GM23338 (cell line): ENCODE data around the gene LCN12. TPM values are rescaled to one million over a fixed set of nuclear protein-coding genes. Genes with fewer than 3 reads are reported as not detected.

Experiments
- ATAC-seq: fragments of 200-7000 bp; cut with Tn5 transposase; 3 replicates; pipeline ENCODE4 v1.9.1; 2020
- DNase-seq: peaks from one replicate; pipeline ENCODE4 v3.0.0-alpha.2; 2015; ENCODE audit warnings: low spot score
- H2AFZ ChIP-seq: fragments of 200-600 bp; sonication (generic); 2 replicates; pipeline ENCODE4 v1.8.0; 2016; ENCODE audit warnings: antibody characterized with exemption, mild to moderate bottlenecking, moderate library complexity
- H3F3A ChIP-seq: fragments of 200-600 bp; sonication (generic); replicated peaks from 2 replicates; pipeline ENCODE4 v1.8.0; 2017; ENCODE audit warnings: antibody characterized with exemption, mixed run types, low read depth
- H3K27ac ChIP-seq: fragments of 200-600 bp; sonication (generic); 2 replicates; pipeline ENCODE4 v1.6.1; 2016; ENCODE audit warnings: low read depth
- H3K27me3 ChIP-seq: fragments of 200-600 bp; sonication (generic); 2 replicates; pipeline ENCODE4 v1.8.0; 2016; ENCODE audit warnings: mild to moderate bottlenecking, mixed run types, moderate library complexity; ENCODE audit not compliant: insufficient read depth
- H3K36me3 ChIP-seq: fragments of 200-600 bp; sonication (generic); 2 replicates; pipeline ENCODE4 v1.8.0; 2016; ENCODE audit warnings: mild to moderate bottlenecking; ENCODE audit not compliant: insufficient read depth
- H3K4me1 ChIP-seq: fragments of 200-600 bp; sonication (generic); 2 replicates; pipeline ENCODE4 v1.8.0; 2016; ENCODE audit warnings: mild to moderate bottlenecking, moderate library complexity; ENCODE audit not compliant: insufficient read depth
- H3K4me2 ChIP-seq: fragments of 200-600 bp; sonication (generic); 2 replicates; pipeline ENCODE4 v1.7.1; 2017; ENCODE audit warnings: mixed run types
- H3K4me3 ChIP-seq: fragments of 200-600 bp; sonication (generic); 2 replicates; pipeline ENCODE4 v1.6.1; 2016; ENCODE audit warnings: mixed run types
- H3K79me2 ChIP-seq: fragments of 200-600 bp; sonication (generic); replicated peaks from 2 replicates; pipeline ENCODE4 v1.8.0; 2017; ENCODE audit warnings: mild to moderate bottlenecking; ENCODE audit not compliant: insufficient read depth
- H3K9me2 ChIP-seq: fragments of 200-600 bp; sonication (generic); 2 replicates; pipeline ENCODE4 v1.8.0; 2017; ENCODE audit not compliant: insufficient read depth
- H4K20me1 ChIP-seq: fragments of 200-600 bp; sonication (generic); replicated peaks from 2 replicates; pipeline ENCODE4 v1.8.0; 2017; ENCODE audit warnings: mild to moderate bottlenecking; ENCODE audit not compliant: insufficient read depth
- H3K27ac Mint-ChIP-seq: 2 replicates; pipeline ENCODE4 v1.8.0; 2020; ENCODE audit warnings: inconsistent platforms, mild to moderate bottlenecking, moderate library complexity, mixed read lengths
- H3K27me3 Mint-ChIP-seq: 3 replicates; pipeline ENCODE4 v1.8.0; 2022; ENCODE audit warnings: low read depth, mild to moderate bottlenecking, moderate library complexity, mixed read lengths, inconsistent platforms; ENCODE audit not compliant: insufficient read depth, poor library complexity
- H3K36me3 Mint-ChIP-seq: 3 replicates; pipeline ENCODE4 v1.8.0; 2021; ENCODE audit warnings: low read depth, mild to moderate bottlenecking, inconsistent platforms, moderate library complexity, mixed read lengths
- H3K4me1 Mint-ChIP-seq: 3 replicates; pipeline ENCODE4 v1.8.0; 2020; ENCODE audit warnings: mild to moderate bottlenecking, inconsistent platforms, mixed read lengths
- H3K4me3 Mint-ChIP-seq: 3 replicates; pipeline ENCODE4 v1.8.0; 2021; ENCODE audit warnings: moderate library complexity, mild to moderate bottlenecking, inconsistent platforms, mixed read lengths
- H3K9me3 Mint-ChIP-seq: 3 replicates; pipeline ENCODE4 v1.8.0; 2020; ENCODE audit warnings: moderate library complexity, mild to moderate bottlenecking, inconsistent platforms, mixed read lengths
- CTCF ChIP-seq, 2 experiments: fragments of 200-600 bp in 1 of 2; sonication (generic) in 1 of 2; conservative IDR thresholded peaks; 2 replicates each; pipeline versions ENCODE4 v1.5.1 to v1.6.1; 2016 to 2017; ENCODE audit warnings: antibody characterized with exemption in 2 of 2, low read depth in 2 of 2, mild to moderate bottlenecking in 2 of 2, moderate library complexity in 1 of 2
- ETS1 ChIP-seq: IDR thresholded peaks from 2 replicates; pipeline ENCODE4 v1.6.1; 2016; ENCODE audit warnings: antibody characterized with exemption
- EZH2 ChIP-seq: fragments of 200-600 bp; sonication (generic); IDR thresholded peaks from one replicate; pipeline ENCODE4 v1.8.0; 2017; ENCODE audit warnings: antibody characterized with exemption, mild to moderate bottlenecking, low read depth; ENCODE audit not compliant: unreplicated experiment
- EZH2phosphoT487 ChIP-seq: fragments of 200-600 bp; sonication (generic); IDR thresholded peaks from one replicate; pipeline ENCODE4 v1.8.1; 2018; ENCODE audit warnings: antibody characterized with exemption; ENCODE audit not compliant: unreplicated experiment
- NANOG ChIP-seq: IDR thresholded peaks from 2 replicates; pipeline ENCODE4 v1.6.1; 2016; ENCODE audit warnings: antibody characterized with exemption, borderline replicate concordance
- POLR2AphosphoS5 ChIP-seq: IDR thresholded peaks from 2 replicates; pipeline ENCODE4 v1.6.1; 2016; ENCODE audit warnings: antibody characterized with exemption, low read depth
- ZNF114 ChIP-seq: fragments of 250-450 bp; sonication (Bioruptor Pico); IDR thresholded peaks from 2 replicates; pipeline ENCODE4 v1.5.0; 2020; ENCODE audit warnings: mild to moderate bottlenecking, moderate library complexity
- ZNF331 ChIP-seq: fragments of 250-450 bp; sonication (Bioruptor Pico); IDR thresholded peaks from 2 replicates; pipeline ENCODE4 v1.5.0; 2020; ENCODE audit warnings: low read depth, mild to moderate bottlenecking, moderate library complexity
- polyA plus RNA-seq: library from polyadenylated mRNA; unstranded; fragments of >200 nt; fragmentation: Nextera tagmentation; extraction: Ambion mirVana; gene quantifications from 2 replicates; pipeline ENCODE4 v1.2.1, GENCODE V29; 2016
- total RNA-seq: library from RNA; depleted of rRNA; stranded (reverse); fragments of >200 nt; shearing (Covaris generic); gene quantifications from 2 replicates; pipeline ENCODE4 v1.2.3, GENCODE V29; 2014

The LCN12 gene
- total and polyA plus RNA-seq, 2 experiments from 2014 or later = 0.39 to 0.69 TPM

DNA sequence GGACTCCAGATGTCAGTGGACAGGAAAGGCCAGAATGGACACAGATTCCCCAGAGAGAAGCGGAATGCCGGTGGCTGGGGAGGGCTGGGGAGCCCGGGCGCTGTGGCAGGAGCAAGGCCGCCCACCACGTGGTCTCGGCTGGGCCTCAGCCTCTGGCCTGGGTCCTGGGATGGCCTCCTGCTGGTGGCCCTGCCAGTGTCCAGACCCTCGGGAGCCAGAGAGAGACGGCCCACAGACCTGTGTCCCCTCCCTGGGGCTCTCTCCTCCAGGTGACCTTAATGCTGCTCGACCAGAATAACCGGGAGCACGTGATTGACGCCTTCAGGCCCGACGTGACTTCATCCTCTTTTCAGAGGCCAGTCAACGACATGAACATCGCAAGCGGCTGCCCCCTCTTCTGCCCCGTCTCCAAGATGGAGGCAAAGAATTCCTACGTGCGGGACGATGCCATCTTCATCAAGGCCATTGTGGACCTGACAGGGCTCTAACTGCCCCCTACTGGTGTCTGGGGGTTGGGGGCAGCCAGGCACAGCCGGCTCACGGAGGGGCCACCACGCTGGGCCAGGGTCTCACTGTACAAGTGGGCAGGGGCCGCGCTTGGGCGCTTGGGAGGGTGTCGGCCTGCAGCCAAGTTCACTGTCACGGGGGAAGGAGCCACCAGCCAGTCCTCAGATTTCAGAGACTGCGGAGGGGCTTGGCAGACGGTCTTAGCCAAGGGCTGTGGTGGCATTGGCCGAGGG, 26.5 kb upstream of the LCN12 start:
- peaks cover 49% of the 10 kb centered on the region for H3K36me3 Mint-ChIP-seq

DNA sequence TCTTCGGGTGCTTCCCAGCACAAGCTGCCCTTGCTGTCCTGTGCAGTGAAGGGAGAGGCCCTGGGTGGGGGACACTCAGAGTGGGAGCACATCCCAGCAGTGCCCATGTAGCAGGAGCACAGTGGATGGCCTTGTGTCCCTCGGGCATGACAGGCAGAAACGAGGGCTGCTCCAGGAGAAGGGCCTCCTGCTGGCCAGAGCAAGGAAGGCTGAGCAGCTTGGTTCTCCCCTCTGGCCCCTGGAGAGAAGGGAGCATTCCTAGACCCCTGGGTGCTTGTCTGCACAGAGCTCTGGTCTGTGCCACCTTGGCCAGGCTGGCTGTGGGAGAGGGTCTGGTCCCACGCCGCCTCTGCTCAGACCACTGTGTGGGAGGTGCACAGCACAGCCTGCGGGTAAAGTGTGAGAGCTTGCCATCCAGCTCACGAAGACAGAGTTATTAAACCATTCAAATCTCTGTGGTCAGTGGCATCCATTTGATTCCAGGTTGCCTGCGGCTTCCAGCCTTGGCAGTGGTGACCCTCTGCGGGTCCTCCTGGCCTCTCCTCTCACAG, 25.8 kb upstream of the LCN12 start:
- no peak overlapping the region for H3K4me3 ChIP-seq
- Mint-ChIP-seq H3K9me3 (no peaks in the 10 kb centered on the region; the same call in 2 of the 3 replicates), H3K27ac (no peak overlapping the region), H3K4me3 (no peak overlapping the region), H3K4me1 (no peaks in the 10 kb centered on the region), H3K36me3 (peaks cover 45% of the 10 kb centered on the region), H3K27me3 (peaks cover 5% of the 10 kb centered on the region)
- 0 out of 2 replicates have a peak, but pooled peaks cover 3% of the 10 kb centered on the region for H4K20me1 ChIP-seq
- no peak overlapping the region for H2AFZ ChIP-seq
- 0 out of 2 replicates have a peak, but pooled peaks cover 1% of the 10 kb centered on the region for H3K79me2 ChIP-seq
- H3K4me2 ChIP-seq = no peak overlapping the region
- ATAC-seq (peak; percentile 37; the same call in 2 of the 3 replicates), DNase-seq (no peak)
- no peaks in the 10 kb centered on the region for H3K4me1 ChIP-seq
- no peak overlapping the region for H3K27ac ChIP-seq
- 0 out of 2 replicates have a peak, but pooled peaks cover 5% of the 10 kb centered on the region for H3F3A ChIP-seq
- no peaks in the 10 kb centered on the region for H3K27me3 ChIP-seq
- H3K9me2 ChIP-seq = no peaks in the 10 kb centered on the region
- peaks cover 3% of the 10 kb centered on the region; the same call in 1 of the 2 replicates for H3K36me3 ChIP-seq
- TF ChIP-seq ZNF331 (CRISPR knock-in tag) (no peak), EZH2phosphoT487 (no peak), ETS1 (no peak), ZNF114 (CRISPR knock-in tag) (no peak), EZH2 (no peak), CTCF (conservative IDR thresholded peaks at IDR 0.05; ENCODE audit: low read depth in 2 of 2) (no peak), POLR2AphosphoS5 (no peak), NANOG (no peak)

More for the DNA sequence above, 26.5 kb upstream of the LCN12 start:
- Histone ChIP-seq H3K9me2 (no peaks in the 10 kb centered on the region), H3F3A (0 out of 2 replicates have a peak, but pooled peaks cover 5% of the 10 kb centered on the region), H3K4me3 (no peak overlapping the region), H3K36me3 (peaks cover 4% of the 10 kb centered on the region; the same call in 1 of the 2 replicates), H3K4me2 (no peak overlapping the region), H2AFZ (no peak overlapping the region), H3K27ac (no peak overlapping the region), H3K79me2 (no peaks in the 10 kb centered on the region), H3K27me3 (no peaks in the 10 kb centered on the region), H4K20me1 (0 out of 2 replicates have a peak, but pooled peaks cover 3% of the 10 kb centered on the region), H3K4me1 (no peaks in the 10 kb centered on the region)
- H3K9me3 Mint-ChIP-seq = no peaks in the 10 kb centered on the region; the same call in 2 of the 3 replicates
- peaks cover 8% of the 10 kb centered on the region for H3K27me3 Mint-ChIP-seq
- ATAC-seq (peak; percentile 49), DNase-seq (no peak)
- no peak overlapping the region for H3K4me3 Mint-ChIP-seq
- no peak overlapping the region for H3K27ac Mint-ChIP-seq
- TF ChIP-seq EZH2 (no peak), CTCF (conservative IDR thresholded peaks at IDR 0.05; ENCODE audit: low read depth in 2 of 2) (peak in 1 of 2 experiments; percentile 44; a peak in 3 of 4 replicates), ETS1 (no peak), NANOG (no peak)
- no peaks in the 10 kb centered on the region for H3K4me1 Mint-ChIP-seq
